NB4 (cell line): Measurements from ENCODE around the gene FOXP1.

Experiments
- DNase-seq: peaks from one replicate; pipeline ENCODE4 v3.0.0; 2010; ENCODE audit warnings: low read depth
- H3K4me3 ChIP-seq: one replicate; pipeline ENCODE4 v1.5.1; 2011; ENCODE audit warnings: mild to moderate bottlenecking, low read depth, low read length, moderate library complexity
- CTCF ChIP-seq: IDR thresholded peaks from one replicate; pipeline ENCODE4 v1.5.1; 2012; ENCODE audit warnings: low read depth, low read length
- MAX ChIP-seq: IDR thresholded peaks from 2 replicates; pipeline ENCODE4 v1.6.1; 2011; ENCODE audit warnings: low read depth, low read length
- MYC ChIP-seq: IDR thresholded peaks from 2 replicates; pipeline ENCODE4 v1.6.1; 2011; ENCODE audit warnings: low read depth, low read length
- POLR2A ChIP-seq: IDR thresholded peaks from 2 replicates; pipeline ENCODE4 v1.6.1; 2011; ENCODE audit warnings: mild to moderate bottlenecking; ENCODE audit not compliant: insufficient read length; ENCODE audit errors: extremely low read depth

Gene FOXP1

GRCh38 chr3:71110385-71111222 lies 472.9 kb downstream of the FOXP1 start:
- no peak overlapping the region for H3K4me3 ChIP-seq
- DNase-seq, result no peak
- TF ChIP-seq CTCF (no peak), MAX (no peak), POLR2A (no peak), MYC (no peak)

DNA sequence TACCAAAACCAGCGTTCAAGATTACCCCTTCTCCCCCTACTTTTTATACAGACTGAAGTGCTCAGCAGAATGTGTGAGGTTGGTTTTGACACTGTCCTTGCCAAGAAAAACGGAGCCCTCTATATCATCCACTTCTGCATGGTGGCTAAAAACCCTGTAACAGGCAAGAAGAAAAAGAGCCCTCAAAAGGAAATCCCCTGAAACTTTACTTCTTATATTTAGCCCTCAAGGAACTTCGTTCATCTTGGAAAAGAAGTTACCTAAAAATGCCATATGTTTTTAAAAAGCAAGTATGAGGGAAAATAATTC lies 473.6 kb downstream of the FOXP1 start:
- no peak for TF ChIP-seq CTCF
- TF ChIP-seq MAX, result no peak
- no peak for TF ChIP-seq MYC
- TF ChIP-seq POLR2A, result no peak
- DNase-seq, result no peak
- H3K4me3 ChIP-seq, result no peak overlapping the region

DNA sequence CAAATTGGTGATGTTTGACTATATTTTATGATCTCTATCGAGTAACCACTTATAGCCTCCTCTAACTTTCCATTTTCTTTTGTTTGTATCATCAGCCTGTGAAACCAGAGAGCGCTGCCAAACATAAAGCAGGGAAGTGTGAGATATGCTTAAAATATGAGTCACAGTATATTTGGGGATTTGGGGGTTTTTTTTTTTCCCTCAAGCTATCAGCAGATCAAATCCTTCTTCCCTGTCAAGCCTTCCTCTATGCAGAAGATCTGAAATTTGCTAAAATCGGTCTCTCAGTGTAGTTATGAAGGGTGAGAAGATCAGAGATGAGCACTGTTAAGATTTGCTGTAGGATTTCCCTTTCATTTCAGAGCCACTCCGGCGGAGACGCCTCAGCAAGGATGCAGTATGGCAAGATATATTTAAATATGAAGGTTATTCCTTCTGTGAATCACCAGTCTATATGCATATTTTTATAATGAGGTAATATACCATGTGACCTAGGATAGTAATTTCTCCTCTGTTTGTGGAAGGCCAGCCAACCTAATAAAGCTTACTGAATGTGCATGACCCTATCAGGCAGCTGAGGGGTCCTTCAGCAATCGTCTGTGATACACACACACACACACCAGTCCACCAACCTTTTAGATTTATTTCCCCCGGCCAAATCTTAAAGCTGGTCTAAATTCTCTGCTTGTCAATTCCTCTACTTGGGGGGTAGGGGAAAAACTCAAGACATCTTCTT lies 474.1 kb downstream of the FOXP1 start:
- DNase-seq, result no peak
- no peak overlapping the region for H3K4me3 ChIP-seq
- no peak for TF ChIP-seq MYC
- no peak for TF ChIP-seq CTCF
- no peak for TF ChIP-seq POLR2A
- TF ChIP-seq MAX, result no peak

DNA sequence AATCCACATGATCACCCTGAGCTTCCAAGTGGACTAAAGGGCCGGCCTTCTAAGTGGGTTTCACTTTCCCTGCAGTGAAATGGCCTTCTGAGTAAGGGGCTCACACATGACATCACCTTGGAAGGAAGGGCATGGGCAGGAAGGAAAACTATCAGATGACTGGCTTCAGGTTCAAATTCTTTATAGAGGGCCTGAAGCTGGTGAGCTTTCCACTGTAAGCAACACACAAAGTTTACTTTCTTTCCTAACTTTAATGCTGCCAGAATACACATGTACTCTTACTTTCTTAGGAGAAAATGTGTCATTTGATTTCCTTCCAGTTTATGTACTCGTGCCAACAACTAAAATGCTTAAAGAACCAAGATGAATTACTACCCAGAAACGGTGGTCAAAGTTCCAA lies 475.6 kb downstream of the FOXP1 start:
- no peak overlapping the region for H3K4me3 ChIP-seq
- no peak for DNase-seq
- no peak for TF ChIP-seq MYC

DNA sequence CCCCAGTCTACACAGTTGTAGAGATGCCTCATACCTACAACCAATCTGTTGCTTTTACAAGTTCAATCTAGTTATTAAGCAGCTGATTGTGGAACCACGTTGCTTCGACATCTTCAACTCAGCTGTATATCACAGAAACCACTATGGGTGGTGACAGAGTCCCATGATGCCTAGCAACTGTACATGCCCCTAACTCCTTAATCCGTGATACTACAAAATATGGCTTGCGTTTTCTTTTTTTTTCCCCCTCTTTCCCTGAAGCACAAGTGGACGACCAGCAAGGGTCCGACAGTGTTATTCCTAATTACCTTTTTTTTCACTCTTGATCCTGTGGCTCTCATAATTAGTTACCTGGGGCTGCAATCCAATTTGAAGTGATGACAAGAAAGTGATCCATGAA lies 478.6 kb downstream of the FOXP1 start:
- TF ChIP-seq POLR2A, result no peak
- TF ChIP-seq MAX, result no peak
- no peak for TF ChIP-seq MYC
- TF ChIP-seq CTCF, result no peak
- DNase-seq, result no peak
- H3K4me3 ChIP-seq, result no peak overlapping the region

DNA sequence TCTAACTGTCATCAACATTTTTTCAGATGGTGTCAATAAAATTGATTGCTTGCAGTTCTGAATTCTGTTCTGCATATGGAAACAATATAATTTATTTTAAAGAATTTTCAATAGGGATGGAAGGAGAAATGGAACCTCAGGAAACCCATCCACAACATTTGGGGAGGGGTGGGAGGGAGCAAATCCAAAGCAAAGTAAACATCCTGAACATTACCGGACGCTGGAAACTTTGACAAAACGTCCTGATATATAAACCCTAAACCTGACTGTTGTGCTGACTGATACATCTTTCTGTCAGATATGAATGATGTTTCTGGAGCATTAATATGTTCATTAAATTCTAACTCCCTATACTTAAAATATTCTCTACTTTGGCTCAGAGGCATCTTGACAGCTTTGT lies 479.0 kb downstream of the FOXP1 start:
- TF ChIP-seq CTCF (no peak), MAX (no peak), MYC (no peak), POLR2A (no peak)

More for the DNA sequence above, 479.0 kb downstream of the FOXP1 start:
- H3K4me3 ChIP-seq, result no peak overlapping the region
- no peak for DNase-seq
